Measurements from ENCODE around the gene ABLIM2. TPM values are rescaled to one million over a fixed set of nuclear protein-coding genes. Genes with fewer than 3 reads are reported as not detected.

The ABLIM2 gene
- total and polyA plus RNA-seq, 2 of the 13 experiments (the other 11 are each of a cell fraction or from before 2014, with no cell fraction given): 0.20 to 0.37 TPM

DNA sequence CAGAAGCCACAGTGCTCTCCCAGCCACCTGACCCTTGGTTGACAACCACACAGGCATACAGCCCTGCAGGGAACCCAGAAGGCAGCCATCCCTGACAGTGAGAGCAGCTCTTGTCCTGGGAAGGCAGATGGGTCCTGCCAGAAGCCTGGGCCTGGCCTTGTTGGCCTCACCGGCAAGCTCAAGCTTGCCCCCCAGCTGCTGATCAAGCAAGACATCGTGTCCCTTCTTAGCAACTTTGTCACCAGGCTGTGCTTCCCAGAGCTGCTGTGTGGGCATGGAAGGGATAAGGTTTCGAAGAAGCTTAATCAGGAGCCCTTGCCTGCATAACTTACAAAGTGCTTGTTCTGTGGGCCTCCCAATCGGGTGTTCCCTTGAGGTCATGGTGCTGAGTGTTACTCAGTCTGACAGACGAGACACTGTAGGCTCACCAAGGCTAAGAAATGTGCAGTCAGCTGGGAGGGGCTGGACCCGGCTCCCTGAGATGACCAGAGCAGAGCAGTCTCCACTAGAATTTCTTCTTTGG is 6.8 kb upstream of the ABLIM2 start:
- Histone ChIP-seq H4K20me1 (ENCODE audit: insufficient read depth, low read length) (no peaks in the 10 kb centered on the region), H3K36me3 (replicated peaks in 1 of 2; ENCODE audit: control insufficient read depth in 1 of 2, insufficient read depth in 2 of 2, low read length in 2 of 2) (no peaks in the 10 kb centered on the region), H3K9ac (ENCODE audit: insufficient read depth, low read depth, low read length) (no peak overlapping the region), H3K4me1 (ENCODE audit: insufficient read depth, low read length) (no peaks in the 10 kb centered on the region), H3K9me3 (ENCODE audit: low read length) (peaks cover 5% of the 10 kb centered on the region; the same call in 1 of the 2 replicates), H3K4me3 (replicated peaks in 1 of 3; ENCODE audit: insufficient read depth in 1 of 3, low read depth in 2 of 3, low read length in 3 of 3) (no peak overlapping the region), H3K27me3 (ENCODE audit: control insufficient read depth in 1 of 2, insufficient read depth in 2 of 2, low read length in 2 of 2) (peaks cover 5 to 50% of the 10 kb centered on the region in 2 experiments; a peak in 4 of 5 replicates), H3K4me2 (ENCODE audit: low read depth, low read length) (no peak overlapping the region), H3K27ac (ENCODE audit: extremely low read length, insufficient read depth, low read length) (no peak overlapping the region), H2AFZ (ENCODE audit: low read length) (no peak overlapping the region), H3K79me2 (ENCODE audit: insufficient read depth, low read length) (no peaks in the 10 kb centered on the region)
- in situ Hi-C loops (cut with HindIII; ENCODE audit: extremely low pct_ligation_motif_present, low pct_unique_long_range_greater_than_20kb) (loop anchor here (10.0 kb wide), 1 partner anchor 239 kb away; no protein-coding TSS in a partner anchor), intact Hi-C loops (cut with micrococcal nuclease; ENCODE audit: unreplicated experiment) (no loop called here)
- TF ChIP-seq SMC3 (IDR thresholded peaks at IDR 0.05; ENCODE audit: low read length) (no peak), ZNF652 (CRISPR knock-in tag; IDR thresholded peaks at IDR 0.05; ENCODE audit: borderline replicate concordance, low read depth) (no peak), DNMT1 (CRISPR knock-in tag; IDR thresholded peaks at IDR 0.05) (no peak)
- ChIA-PET POLR2A (no interaction called here), CTCF (ENCODE audit: low intra/inter-chr PET ratio, low total read pairs) (no interaction called here)
- ATAC-seq: no peak
- no TSS peak for BruUV-seq (replicated peaks)
- WGBS (ENCODE audit: low lambda C conversion rate): 7% methylated on average over 5 of the region's 6 CpGs
- DNase-seq (ENCODE audit: low spot score): no peak
- FAIRE-seq: no peak

DNA sequence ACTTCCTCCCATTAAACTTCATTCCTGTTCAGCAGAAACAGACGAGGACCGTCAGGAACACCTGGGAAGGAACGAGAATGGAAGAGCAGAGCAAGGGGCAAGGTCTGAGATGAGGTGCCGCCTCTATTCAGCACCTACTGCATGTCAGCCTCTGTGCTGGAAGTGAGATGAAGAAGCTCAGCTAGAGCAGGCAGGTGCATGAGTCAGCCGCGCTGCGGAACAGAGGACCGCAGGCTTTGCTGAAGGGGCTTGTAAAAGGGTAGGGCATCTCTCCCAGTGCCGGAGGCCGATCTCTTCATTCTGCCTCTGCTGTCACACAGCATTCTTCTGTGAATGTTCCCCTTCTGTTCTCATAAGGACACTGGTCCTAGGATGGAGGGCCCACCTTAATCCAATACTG is 6.1 kb upstream of the ABLIM2 start:
- no peak for DNase-seq (ENCODE audit: low spot score)
- H3K4me3 ChIP-seq (replicated peaks in 1 of 3; ENCODE audit: insufficient read depth in 1 of 3, low read depth in 2 of 3, low read length in 3 of 3): no peak overlapping the region
- CTCF ChIA-PET (ENCODE audit: low intra/inter-chr PET ratio, low total read pairs): no interaction called here
- no peak overlapping the region for H3K4me2 ChIP-seq (ENCODE audit: low read depth, low read length)
- H3K9ac ChIP-seq (ENCODE audit: insufficient read depth, low read depth, low read length): no peak overlapping the region
- no peak overlapping the region for H2AFZ ChIP-seq (ENCODE audit: low read length)
- H4K20me1 ChIP-seq (ENCODE audit: insufficient read depth, low read length): no peaks in the 10 kb centered on the region
- H3K27me3 ChIP-seq (ENCODE audit: control insufficient read depth in 1 of 2, insufficient read depth in 2 of 2, low read length in 2 of 2): peaks cover 8 to 50% of the 10 kb centered on the region in 2 experiments
- peaks cover 2% of the 10 kb centered on the region; the same call in 1 of the 2 replicates for H3K4me1 ChIP-seq (ENCODE audit: insufficient read depth, low read length)
- no peak overlapping the region for H3K27ac ChIP-seq (ENCODE audit: extremely low read length, insufficient read depth, low read length)
- FAIRE-seq: no peak
- H3K9me3 ChIP-seq (ENCODE audit: low read length): peaks cover 5% of the 10 kb centered on the region; the same call in 1 of the 2 replicates
- H3K36me3 ChIP-seq (replicated peaks in 1 of 2; ENCODE audit: control insufficient read depth in 1 of 2, insufficient read depth in 2 of 2, low read length in 2 of 2): no peaks in the 10 kb centered on the region
- no peak for ATAC-seq
- no peaks in the 10 kb centered on the region for H3K79me2 ChIP-seq (ENCODE audit: insufficient read depth, low read length)
- no peak for TF ChIP-seq ZNF660 (CRISPR knock-in tag; IDR thresholded peaks at IDR 0.05; ENCODE audit: borderline replicate concordance, low read depth)
- no peak for TF ChIP-seq YEATS2 (CRISPR knock-in tag; IDR thresholded peaks at IDR 0.05; ENCODE audit: borderline replicate concordance)
- no peak for TF ChIP-seq ZNF569 (CRISPR knock-in tag; IDR thresholded peaks at IDR 0.05; ENCODE audit: borderline replicate concordance)
- no peak for TF ChIP-seq SKI (IDR thresholded peaks at IDR 0.05; ENCODE audit: partially characterized antibody)
- WGBS (ENCODE audit: low lambda C conversion rate): 44% methylated on average over 8 of the region's 10 CpGs
- in situ Hi-C loops (cut with HindIII; ENCODE audit: extremely low pct_ligation_motif_present, low pct_unique_long_range_greater_than_20kb): loop anchor here (10.0 kb wide), 1 partner anchor 240 kb away; no protein-coding TSS in a partner anchor
- POLR2A ChIA-PET: no interaction called here
- no TSS peak for BruUV-seq (replicated peaks)
- intact Hi-C loops (cut with micrococcal nuclease; ENCODE audit: unreplicated experiment): no loop called here

Measured in HepG2 (cell line).